ENCODE measurements around the gene KRTAP5-7.
A peak's percentile ranks its signal among the peaks of the same experiment; 100 is the strongest.
"Not testable (repeated sequence)": the region's sequence is repeated elsewhere in the genome, so short reads cannot be mapped to it uniquely, and the experiment has no call there.

The KRTAP5-7 gene

DNA sequence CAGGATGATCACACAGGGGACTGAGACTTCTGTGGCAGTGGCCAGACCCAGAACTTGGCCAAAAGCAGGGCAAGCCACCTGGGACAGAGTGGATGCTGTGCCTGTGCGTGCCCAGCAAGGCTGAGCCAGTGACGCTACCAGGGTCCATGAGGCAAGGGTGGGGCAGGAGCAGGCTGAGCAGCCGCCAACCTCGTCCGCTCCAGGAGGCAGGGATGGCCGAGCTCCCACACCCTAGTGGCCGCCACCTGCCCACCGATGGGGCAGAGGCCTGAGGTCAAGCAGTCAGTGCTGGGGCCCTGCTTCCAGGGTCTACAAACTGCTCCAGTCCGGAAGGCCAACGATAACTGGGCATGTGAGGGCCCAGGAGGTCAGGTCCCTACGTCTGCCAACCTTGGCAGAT is 28.4 kb downstream of the KRTAP5-7 start:
- no peak for DNase-seq (ENCODE audit: insufficient read length, low spot score)
- no peak for FAIRE-seq

DNA sequence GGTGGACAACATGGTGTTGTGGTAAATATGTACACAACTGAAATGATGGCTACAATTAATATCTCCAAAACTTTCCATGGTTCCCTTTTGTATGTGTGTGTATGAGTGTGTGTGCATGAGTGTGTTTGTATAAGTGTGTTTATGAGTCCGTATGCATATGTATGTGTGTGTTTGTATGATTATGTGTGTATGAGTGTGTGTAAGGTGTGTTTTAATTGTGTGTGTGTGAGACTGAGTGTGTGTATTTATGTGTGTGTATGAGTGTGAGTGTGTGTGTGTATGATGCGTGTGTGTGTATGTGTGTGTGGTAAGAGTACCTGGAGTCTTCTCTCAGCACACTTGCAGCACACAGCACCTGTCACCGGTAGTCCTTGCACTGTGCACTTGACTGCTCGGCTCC is 29.0 kb downstream of the KRTAP5-7 start:
- FAIRE-seq: no peak
- no peak for DNase-seq (ENCODE audit: insufficient read length, low spot score)

DNA sequence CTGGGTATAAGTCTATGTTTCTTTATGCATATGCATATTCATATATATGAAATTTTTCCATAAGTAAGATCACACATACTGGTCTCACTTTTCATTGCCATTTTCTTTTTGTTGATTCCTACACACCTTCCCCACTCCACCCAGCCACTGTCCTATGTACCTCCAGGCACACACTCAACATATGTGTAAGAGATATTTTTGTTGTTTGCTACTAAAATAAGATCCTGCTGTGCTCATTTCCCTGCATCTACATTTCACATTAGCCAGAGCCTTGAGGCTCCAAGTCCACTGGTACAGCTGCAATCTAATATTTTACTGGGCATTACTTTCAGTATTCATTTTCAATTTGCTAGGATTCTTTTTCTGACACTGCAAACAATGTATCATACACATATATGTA is 30.2 kb downstream of the KRTAP5-7 start:
- DNase-seq (ENCODE audit: insufficient read length, low spot score): no peak
- no peak for FAIRE-seq

DNA sequence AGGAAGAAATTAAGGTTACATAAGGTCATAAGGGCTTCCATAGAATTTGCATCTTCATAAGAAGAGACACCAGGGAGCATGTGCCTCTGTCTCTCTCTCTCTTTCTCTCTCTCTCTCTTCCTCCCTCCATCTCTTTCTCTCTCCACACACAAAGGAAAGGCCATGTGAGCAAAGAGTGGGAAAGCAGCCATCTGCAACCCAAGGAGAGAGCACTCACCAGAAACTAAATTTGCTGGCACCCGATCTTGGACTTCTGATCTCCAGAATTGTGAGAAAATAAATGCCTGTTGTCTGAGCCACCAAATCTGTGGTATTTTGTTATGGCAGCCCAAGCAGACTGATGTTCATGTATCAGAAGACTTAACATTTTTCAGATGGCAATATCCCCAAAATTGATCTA is 31.9 kb downstream of the KRTAP5-7 start:
- DNase-seq (ENCODE audit: insufficient read length, low spot score) (no peak), FAIRE-seq (no peak)

DNA sequence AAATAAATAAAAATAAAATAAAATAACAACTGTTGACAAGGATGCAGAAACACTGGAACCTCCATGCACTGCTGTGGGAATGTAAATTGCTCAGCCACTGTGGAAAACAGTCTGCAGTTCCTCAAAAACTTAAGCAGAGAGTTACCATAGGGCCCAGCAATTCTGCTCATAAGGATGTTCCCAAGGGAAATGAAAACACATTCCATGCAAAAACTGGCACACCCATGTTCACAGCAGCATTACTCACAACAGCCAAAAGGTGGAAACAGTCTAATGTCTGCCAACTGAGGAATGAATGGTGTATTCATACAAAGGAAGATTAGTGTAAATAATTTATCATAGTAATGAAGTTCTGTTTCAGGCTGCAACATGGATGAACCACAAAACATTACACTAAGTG is 35.1 kb downstream of the KRTAP5-7 start:
- no peak for FAIRE-seq

DNA sequence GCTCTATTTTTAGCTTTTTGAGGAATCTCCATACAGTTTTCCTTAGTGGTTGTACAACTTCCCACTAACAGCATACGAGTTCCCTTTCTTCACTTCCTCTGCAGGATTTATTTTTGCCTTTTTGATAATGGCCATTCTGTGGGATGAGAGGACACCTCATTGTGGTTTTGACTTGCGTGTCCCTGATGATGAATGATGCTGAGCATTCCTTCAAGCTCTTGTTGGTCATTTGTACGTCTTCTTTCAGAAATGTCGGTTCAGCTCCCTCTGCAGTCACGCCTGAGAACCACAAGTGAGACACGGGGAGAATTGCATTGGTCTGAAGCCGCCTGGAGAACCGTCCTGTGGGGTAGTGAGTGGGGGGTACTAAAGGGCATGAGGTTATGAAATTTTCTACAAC is 36.3 kb downstream of the KRTAP5-7 start:
- DNase-seq (ENCODE audit: insufficient read length, low spot score): peak; percentile 32
- FAIRE-seq: no peak

More for the DNA sequence above, 35.1 kb downstream of the KRTAP5-7 start:
- DNase-seq (ENCODE audit: insufficient read length, low spot score): no peak

DNA sequence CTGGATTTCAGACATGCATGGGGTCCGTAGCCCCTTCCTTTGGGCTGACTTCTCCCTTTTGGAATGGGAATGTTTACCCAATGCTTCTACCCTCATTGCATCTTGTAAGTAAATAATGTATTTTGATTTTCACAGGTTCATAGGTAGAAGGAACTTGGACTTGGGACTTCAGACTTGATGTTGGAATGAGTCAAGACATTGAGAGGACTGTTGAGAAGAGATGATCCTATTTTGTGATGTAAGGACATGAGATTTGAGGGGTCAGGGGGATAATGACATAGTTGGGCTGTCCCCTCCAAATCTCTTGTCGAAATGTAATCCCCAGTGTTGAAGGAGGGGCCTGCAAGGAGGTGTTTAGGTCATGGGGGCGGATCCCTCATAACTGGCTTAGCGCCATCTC is 37.4 kb downstream of the KRTAP5-7 start:
- FAIRE-seq: no peak
- DNase-seq (ENCODE audit: insufficient read length, low spot score): no peak

DNA sequence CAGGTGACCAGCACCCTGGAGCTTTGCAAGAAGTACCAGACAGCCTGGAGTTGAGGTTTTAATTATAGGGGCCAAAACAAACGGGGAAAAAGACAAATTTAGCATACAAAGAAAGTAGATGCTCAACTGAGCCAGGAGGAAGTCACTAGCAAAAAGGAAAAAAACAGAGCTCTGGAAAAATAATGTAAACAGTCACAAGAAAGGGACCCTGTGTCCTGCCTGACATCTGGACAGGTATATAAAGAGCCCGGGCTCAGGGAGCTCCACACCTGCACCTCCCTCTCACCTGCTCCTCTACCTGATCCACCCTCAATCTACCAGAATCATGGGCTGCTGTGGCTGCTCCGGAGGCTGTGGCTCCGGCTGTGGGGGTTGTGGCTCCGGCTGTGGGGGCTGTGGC is 38.2 kb downstream of the KRTAP5-7 start, which contains the start of gene KRTAP5-10:
TSS of gene KRTAP5-10 (plus strand) at position 301 of the 400 bp plus-strand sequence. CDS start at position 326, 25 bp downstream.
- DNase-seq (ENCODE audit: insufficient read length, low spot score) (no peak), FAIRE-seq (no peak)

DNA sequence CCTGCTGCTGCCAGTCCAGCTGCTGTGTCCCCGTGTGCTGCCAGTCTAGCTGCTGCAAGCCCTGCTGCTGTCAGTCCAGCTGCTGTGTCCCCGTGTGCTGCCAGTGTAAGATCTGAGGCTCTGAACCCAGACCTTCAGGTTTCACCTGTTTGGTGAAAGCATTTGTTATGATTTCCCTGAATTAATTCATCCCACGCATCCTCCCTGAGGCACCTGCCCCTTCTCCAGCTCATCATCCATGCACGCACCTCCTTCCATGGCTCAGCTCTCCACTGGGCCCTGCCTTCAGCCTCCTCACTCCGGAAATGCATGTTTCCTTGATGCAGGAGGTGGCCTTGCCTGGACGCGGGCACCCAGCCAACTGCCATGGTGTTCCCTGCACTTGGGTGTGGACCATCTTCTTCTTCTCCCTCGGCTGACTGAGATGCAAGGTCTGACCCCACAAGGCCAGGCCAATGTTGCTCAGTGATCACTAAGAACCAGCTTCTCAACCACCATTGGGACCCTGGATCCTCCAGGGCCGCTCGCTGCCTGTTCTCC is 39.1 kb downstream of the KRTAP5-7 start:
- no peak for FAIRE-seq
- no peak for DNase-seq (ENCODE audit: insufficient read length, low spot score)

DNA sequence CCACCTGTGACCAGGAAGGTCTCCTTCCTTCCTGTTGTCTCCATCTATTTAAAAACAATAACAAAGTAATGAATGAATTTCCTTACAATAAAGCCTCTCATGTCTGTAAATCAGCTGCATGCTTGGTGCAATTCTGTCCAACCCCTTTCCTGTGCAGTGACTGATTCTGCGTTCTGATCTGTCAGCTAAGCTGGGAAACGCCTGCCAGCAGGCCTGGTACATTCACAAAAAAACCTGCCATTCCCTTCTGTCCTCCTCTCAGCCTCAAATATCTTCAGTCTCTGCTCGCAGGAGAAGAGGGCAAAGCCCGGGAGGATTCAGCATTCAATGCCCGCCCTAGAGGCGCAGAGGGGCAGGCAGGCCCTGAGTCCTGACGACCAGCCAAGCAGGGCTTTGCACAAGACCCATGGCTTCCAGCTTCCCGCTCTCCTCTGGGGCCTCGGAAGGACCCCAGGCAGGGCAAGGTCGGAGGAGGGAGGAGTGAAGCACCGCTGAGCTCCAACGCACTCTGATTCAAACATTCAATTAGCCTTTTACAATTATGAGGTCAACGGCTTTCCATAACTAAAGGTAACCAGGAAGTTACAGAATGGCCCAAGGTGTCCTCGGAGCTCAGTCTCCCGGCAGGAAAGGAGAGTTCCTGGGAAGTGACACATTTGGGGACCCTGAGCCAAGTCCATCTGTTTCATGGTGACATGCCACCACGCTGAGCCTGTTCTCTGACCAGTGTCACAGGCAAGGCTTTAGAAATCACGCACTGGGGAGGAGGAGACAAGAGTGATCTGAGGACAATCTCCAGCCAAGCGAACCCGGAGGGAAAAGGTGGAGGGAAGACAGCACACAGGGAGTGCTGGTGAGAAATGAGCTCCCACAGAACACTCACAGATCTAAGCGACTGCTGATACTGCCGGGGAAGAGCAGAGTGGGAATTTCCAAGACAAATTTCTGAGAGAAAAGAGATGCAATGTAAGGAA is 39.8 kb downstream of the KRTAP5-7 start:
- DNase-seq (ENCODE audit: insufficient read length, low spot score); FAIRE-seq: not testable (repeated sequence)

DNA sequence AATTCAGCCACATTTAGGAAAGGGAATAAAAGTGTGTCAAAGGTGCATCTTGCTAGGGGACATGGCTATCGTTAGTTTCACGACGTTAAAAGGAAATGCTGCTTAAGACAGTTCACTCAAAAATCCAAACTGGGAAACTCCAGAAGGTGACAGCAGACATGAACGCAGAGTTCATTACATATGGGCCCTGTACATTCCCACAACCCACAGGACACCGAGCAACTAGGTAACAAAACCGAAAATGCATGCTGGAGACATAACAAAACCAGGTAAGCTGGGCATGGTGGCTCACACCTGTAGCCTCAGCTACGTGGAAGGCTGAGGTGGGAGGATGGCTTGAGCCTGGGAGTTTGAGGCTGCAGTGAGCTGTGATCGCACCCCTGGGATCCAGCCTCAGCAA is 40.6 kb downstream of the KRTAP5-7 start:
- FAIRE-seq; DNase-seq (ENCODE audit: insufficient read length, low spot score): not testable (repeated sequence)

DNA sequence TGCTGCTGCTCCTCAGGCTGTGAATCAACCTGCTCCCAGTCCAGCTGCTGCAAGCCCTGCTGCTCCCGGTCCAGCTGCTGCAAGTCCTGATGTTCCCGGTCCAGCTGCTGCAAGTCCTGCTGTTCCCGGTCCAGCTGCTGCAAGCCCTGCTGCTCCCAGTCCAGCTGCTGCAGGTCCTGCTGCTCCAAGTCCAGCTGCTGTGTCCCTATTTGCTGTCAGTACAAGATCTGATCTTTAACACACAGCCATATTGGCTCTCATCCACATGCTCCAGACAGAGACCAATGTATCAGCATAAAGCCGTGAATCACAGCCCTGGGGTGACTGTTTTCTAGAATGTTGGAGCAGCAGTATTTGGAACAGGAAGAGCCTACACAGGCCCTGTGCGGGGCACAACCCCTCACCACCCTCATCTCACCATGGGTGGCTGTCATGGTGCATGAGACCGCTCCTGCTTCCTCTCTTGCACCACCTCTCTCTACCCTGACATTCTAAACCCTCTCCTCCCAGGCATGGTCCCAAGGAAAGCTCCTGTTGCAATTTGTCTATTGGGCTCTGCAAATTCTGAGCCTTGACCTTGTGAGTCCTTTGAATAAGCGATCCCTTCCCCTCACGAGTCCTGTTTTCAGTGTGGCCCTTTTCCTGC is 41.8 kb downstream of the KRTAP5-7 start:
- DNase-seq (ENCODE audit: insufficient read length, low spot score) (no peak), FAIRE-seq (no peak)

DNA sequence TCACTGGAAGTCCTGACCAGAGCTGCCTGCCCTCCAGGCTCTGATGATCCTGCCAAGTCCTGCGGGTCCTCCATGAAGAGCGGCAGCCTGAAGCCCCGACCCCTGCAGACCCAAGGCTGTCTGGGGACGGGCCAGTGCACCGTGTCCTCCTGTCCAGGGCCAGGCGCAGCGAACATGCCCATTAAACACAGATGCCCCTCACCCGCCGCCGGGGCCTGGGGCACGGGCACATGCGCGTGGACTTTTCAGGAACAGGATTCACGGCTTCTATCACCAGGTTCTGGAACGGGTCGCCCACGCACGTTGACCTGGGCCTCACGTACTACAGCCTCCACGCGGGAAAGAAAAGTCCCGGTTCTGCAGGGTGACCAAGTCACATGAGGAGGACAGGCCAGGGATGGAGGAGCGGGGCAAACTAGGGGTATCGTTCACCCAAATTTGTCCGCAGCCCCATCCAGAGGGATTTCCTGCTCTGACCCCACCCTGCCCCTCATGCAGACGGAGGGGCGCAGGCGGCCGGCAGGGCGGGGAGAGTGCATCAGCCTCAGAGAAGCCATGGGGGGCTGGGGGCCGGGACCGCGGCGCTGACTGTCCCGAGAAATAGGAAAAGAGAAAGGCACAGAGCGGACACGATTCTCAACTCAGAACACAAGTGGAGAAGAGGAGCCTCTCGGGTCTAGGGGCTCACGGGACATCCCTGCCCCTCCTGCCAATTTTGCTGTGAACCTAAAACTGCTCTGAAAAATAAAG is 44.2 kb downstream of the KRTAP5-7 start:
- DNase-seq (ENCODE audit: insufficient read length, low spot score); FAIRE-seq: not testable (repeated sequence)

DNA sequence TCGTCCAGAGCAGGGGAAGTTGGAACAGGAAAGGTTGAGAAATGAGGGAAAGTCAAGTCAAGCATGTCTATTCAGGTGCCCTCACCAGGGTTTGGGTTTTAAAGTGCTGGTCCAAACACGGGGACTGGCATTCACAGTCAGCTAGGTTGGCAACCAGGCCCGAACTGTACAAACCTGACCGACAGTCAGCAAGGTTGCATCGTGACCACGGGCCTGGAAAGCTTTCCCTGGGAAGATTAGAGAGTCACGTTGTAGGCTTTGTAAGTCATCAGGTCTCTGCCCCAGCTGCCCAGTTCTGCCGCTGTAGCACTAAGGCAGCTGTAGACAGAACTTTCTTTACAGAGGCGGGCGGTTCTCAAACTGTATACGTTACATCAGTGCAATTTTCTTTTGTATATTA is 45.7 kb downstream of the KRTAP5-7 start:
- FAIRE-seq: no peak
- no peak for DNase-seq (ENCODE audit: insufficient read length, low spot score)

DNA sequence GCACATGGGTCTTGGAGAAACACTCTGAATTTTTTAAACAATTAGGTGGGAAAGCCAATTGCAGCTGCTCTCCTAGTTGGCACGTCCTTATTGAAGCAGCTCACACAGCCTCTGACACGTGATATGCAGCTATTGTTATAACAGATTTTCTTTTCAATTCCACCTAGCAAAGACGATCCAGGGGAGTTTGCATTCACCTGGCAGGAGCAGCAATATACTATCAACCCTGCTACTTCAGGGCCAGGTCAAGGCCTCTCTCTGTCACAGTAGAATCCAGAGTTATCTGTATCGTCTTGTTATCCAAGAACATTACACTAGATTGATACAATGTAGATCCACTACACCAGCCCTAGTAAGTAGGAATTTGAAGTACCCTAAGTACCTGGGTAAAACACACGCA is 47.4 kb downstream of the KRTAP5-7 start:
- FAIRE-seq: no peak
- no peak for DNase-seq (ENCODE audit: insufficient read length, low spot score)

DNA sequence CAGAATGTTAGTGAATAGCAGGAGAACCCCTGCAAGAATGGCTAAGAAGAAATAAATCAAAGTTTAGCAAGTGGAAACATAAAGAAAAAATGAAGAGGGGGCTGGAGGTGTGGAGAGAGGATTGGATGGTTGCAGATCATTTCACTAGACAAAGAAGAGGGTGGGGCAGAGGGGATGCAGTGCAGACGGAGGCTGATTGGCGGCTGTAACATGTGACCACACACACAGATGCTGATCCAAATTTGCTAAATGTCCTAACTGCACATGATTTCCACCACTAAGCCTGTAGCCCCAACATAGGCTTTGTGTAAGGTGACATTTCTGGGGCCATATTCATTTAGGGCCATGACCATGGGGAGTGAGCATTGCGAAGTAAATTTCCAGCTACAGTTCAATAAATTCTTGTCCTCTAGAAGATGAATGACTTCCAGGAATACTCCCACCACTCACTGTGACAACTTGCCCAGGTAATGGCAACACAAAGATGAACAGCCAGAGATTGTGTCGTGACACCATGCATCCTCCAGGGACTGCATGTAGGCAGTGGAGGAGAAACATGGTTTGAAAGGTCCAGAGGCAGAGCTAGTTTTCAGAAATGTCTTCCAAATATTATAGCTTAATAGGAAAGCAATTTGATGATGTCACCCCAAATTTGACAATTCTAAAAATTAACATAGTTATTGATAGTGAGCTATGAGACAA is 48.8 kb downstream of the KRTAP5-7 start:
- no peak for FAIRE-seq
- no peak for DNase-seq (ENCODE audit: insufficient read length, low spot score)

DNA sequence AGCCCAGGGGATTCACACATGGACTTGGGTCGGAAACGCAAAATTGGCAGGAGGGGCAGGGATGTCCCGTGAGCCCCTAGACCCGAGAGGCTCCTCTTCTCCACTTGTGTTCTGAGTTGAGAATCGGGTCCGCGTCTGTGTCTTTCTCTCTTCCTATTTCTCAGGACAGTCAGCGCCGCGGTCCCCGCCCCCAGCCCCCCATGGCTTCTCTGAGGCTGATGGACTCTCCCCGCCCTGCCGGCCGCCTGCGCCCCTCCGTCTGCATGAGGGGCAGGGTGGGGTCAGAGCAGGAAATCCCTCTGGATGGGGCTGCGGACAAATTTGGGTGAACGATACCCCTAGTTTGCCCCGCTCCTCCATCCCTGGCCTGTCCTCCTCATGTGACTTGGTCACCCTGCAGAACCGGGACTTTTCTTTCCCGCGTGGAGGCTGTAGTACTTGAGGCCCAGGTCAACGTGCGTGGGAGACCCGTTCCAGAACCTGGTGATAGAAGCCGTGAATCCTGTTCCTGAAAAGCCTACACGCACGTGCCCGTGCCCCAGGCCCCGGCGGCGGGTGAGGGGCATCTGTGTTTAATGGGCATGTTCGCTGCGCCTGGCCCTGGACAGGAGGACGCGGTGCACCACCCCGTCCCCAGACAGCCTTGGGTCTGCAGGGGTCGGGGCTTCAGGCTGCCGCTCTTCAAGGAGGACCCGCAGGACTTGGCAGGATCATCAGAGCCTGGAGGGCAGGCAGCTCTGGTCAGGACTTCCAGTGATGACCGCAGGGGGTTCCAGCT is 49.8 kb downstream of the KRTAP5-7 start:
- not testable (repeated sequence) for DNase-seq (ENCODE audit: insufficient read length, low spot score); FAIRE-seq

DNA sequence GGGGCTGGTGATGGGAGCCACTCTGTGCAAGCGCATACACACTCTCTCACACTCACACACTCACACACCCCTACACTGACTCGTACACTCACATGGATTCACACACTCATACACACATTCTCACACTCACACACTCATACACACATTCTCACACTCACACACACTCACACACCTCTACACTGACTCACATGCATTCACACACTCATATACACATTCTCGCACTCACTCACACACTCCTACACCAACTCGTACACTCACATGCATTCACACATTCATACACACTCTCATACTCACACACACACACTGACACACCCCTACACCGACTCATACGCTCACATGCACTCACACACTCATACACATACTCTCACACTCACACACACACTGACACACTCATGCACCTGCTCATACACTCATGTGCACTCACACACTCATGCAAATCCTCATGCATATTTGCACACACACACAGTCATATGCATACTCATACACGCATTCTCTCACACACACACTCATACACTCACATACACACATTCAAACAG is 50.5 kb downstream of the KRTAP5-7 start:
- no peak for DNase-seq (ENCODE audit: insufficient read length, low spot score)
- FAIRE-seq: no peak
